HepG2 (cell line): ENCODE measurements around the gene GALNTL6. TPM values are rescaled to one million over a fixed set of nuclear protein-coding genes. Genes with fewer than 3 reads are reported as not detected.

Source experiments
- ATAC-seq: fragments of 200-7000 bp; cut with Tn5 transposase; 3 replicates; pipeline ENCODE4 v1.9.1; 2020; ENCODE audit warnings: mild to moderate bottlenecking, moderate library complexity
- BruUV-seq: library from RNA; stranded (reverse); fragments of 400-500 nt; replicated peaks from 2 replicates; lab custom pipeline; 2021; lab: Mats Ljungman, UMichigan
- CTCF ChIA-PET: fragments of 300-600 bp; formaldehyde crosslinking; extraction: SDS; loops from one replicate; lab custom pipeline; 2021; ENCODE audit warnings: low total read pairs, inconsistent platforms, low intra/inter-chr PET ratio; lab: Yijun Ruan, JAX
- POLR2A ChIA-PET: fragments of 350-600 bp; sonication (Branson Sonifier 250); formaldehyde crosslinking; loops from one replicate; lab custom pipeline; 2020; ENCODE audit warnings: antibody characterized with exemption, inconsistent platforms; lab: Yijun Ruan, JAX
- DNase-seq: peaks from one replicate; pipeline ENCODE4 v3.0.0-alpha.2; 2015; ENCODE audit warnings: low spot score
- FAIRE-seq: peaks from 3 replicates; lab custom pipeline; 2011; peaks lifted over from hg19 to GRCh38; lab: Jason Lieb, UNC
- H2AFZ ChIP-seq: one replicate; pipeline ENCODE4 v1.6.1; 2011; ENCODE audit warnings: low read length, inconsistent platforms
- H3K27ac ChIP-seq: fragments of 300-600 bp; 3 replicates; pipeline ENCODE4 v1.8.0; 2011; ENCODE audit warnings: mixed run types, mild to moderate bottlenecking, mixed read lengths, low read length, inconsistent platforms; ENCODE audit not compliant: insufficient read depth; ENCODE audit errors: extremely low read length
- H3K27me3 ChIP-seq, 2 experiments: fragments of 200-600 bp in 1 of 2; 2 replicates in 1 of 2; 3 replicates in 1 of 2; pipeline versions ENCODE4 v1.6.0 to v1.8.0; 2011; ENCODE audit warnings: low read length in 2 of 2, mild to moderate bottlenecking in 2 of 2, moderate library complexity in 2 of 2, inconsistent platforms in 1 of 2; ENCODE audit not compliant: insufficient read depth in 2 of 2, control insufficient read depth in 1 of 2
- H3K36me3 ChIP-seq, 2 experiments: fragments of 200-600 bp in 1 of 2; replicated peaks in 1 of 2; 2 replicates in 1 of 2; 3 replicates in 1 of 2; pipeline versions ENCODE4 v1.5.1 to v1.8.0; 2011; ENCODE audit warnings: low read length in 2 of 2, inconsistent platforms in 1 of 2; ENCODE audit not compliant: insufficient read depth in 2 of 2, control insufficient read depth in 1 of 2
- H3K4me1 ChIP-seq: 2 replicates; pipeline ENCODE4 v1.5.1; 2012; ENCODE audit warnings: low read length, inconsistent platforms; ENCODE audit not compliant: insufficient read depth
- H3K4me2 ChIP-seq: 2 replicates; pipeline ENCODE4 v1.6.0; 2011; ENCODE audit warnings: low read depth, low read length, inconsistent platforms
- H3K4me3 ChIP-seq, 3 experiments: fragments of 200-600 bp in 1 of 3; sonication (generic), shearing (Covaris generic) in 1 of 3; replicated peaks in 1 of 3; 2 replicates each; pipeline ENCODE4 v1.5.1; 2011 to 2016; ENCODE audit warnings: low read length in 3 of 3, inconsistent platforms in 2 of 3, low read depth in 2 of 3, mild to moderate bottlenecking in 2 of 3, control low read depth in 1 of 3, mixed read lengths in 1 of 3; ENCODE audit not compliant: insufficient read depth in 1 of 3
- H3K79me2 ChIP-seq: one replicate; pipeline ENCODE4 v1.6.1; 2011; ENCODE audit warnings: low read length, inconsistent platforms; ENCODE audit not compliant: insufficient read depth
- H3K9ac ChIP-seq: 2 replicates; pipeline ENCODE4 v1.6.0; 2011; ENCODE audit warnings: mild to moderate bottlenecking, low read depth, low read length, inconsistent platforms; ENCODE audit not compliant: insufficient read depth
- H3K9me3 ChIP-seq: 2 replicates; pipeline ENCODE4 v1.5.1; 2012; ENCODE audit warnings: mild to moderate bottlenecking, low read length
- H4K20me1 ChIP-seq: 2 replicates; pipeline ENCODE4 v1.6.0; 2011; ENCODE audit warnings: inconsistent platforms, mild to moderate bottlenecking, low read length, moderate library complexity; ENCODE audit not compliant: insufficient read depth
- FOXK1 ChIP-seq: sonication (generic); formaldehyde crosslinking; IDR thresholded peaks from 2 replicates; pipeline ENCODE4 v1.4.0; 2020; ENCODE audit warnings: low read depth, missing genetic modification reagents, borderline replicate concordance
- HNRNPLL ChIP-seq: fragments of 200-400 bp; formaldehyde crosslinking; IDR thresholded peaks from 2 replicates; pipeline ENCODE4 v1.6.1; 2017; ENCODE audit warnings: mild to moderate bottlenecking, low read depth, low read length; ENCODE audit not compliant: poor library complexity, severe bottlenecking
- HOXA5 ChIP-seq: sonication (generic); formaldehyde crosslinking; IDR thresholded peaks from 2 replicates; pipeline ENCODE4 v1.4.0; 2020; ENCODE audit warnings: missing genetic modification reagents
- IRF2 ChIP-seq: IDR thresholded peaks from 2 replicates; pipeline ENCODE4 v1.6.1; 2018; ENCODE audit warnings: missing genetic modification reagents, missing compliant biosample characterization
- NFIB ChIP-seq: sonication (generic); formaldehyde crosslinking; IDR thresholded peaks from 2 replicates; pipeline ENCODE4 v1.9.0; 2021; ENCODE audit warnings: missing genetic modification reagents, mild to moderate bottlenecking, borderline replicate concordance
- NFKBIZ ChIP-seq: IDR thresholded peaks from 2 replicates; pipeline ENCODE4 v1.6.1; 2018; ENCODE audit warnings: missing genetic modification reagents, missing compliant biosample characterization
- RXRA ChIP-seq: sonication (generic); formaldehyde crosslinking; IDR thresholded peaks from 2 replicates; pipeline ENCODE4 v1.5.1; 2020; ENCODE audit warnings: missing genetic modification reagents
- SNAPC2 ChIP-seq: sonication (generic); formaldehyde crosslinking; IDR thresholded peaks from 2 replicates; pipeline ENCODE4 v1.8.1; 2022; ENCODE audit warnings: mild to moderate bottlenecking, missing genetic modification reagents
- SOX5 ChIP-seq: IDR thresholded peaks from 2 replicates; pipeline ENCODE4 v1.6.1; 2016; ENCODE audit warnings: borderline replicate concordance
- TMF1 ChIP-seq: sonication (generic); formaldehyde crosslinking; IDR thresholded peaks from 2 replicates; pipeline ENCODE4 v1.8.1; 2022; ENCODE audit warnings: low read depth, missing genetic modification reagents
- ZFP62 ChIP-seq: sonication (generic); formaldehyde crosslinking; IDR thresholded peaks from 2 replicates; pipeline ENCODE4 v1.4.0; 2020; ENCODE audit warnings: missing genetic modification reagents
- ZNF260 ChIP-seq: sonication (generic); formaldehyde crosslinking; IDR thresholded peaks from 2 replicates; pipeline ENCODE4 v1.4.0; 2020; ENCODE audit warnings: missing genetic modification reagents, low read depth, mild to moderate bottlenecking, borderline replicate concordance
- ZNF780A ChIP-seq: sonication (generic); formaldehyde crosslinking; IDR thresholded peaks from 2 replicates; pipeline ENCODE4 v1.8.0; 2022; ENCODE audit warnings: mild to moderate bottlenecking, missing genetic modification reagents, moderate library complexity
- ZNF879 ChIP-seq: sonication (generic); formaldehyde crosslinking; IDR thresholded peaks from 2 replicates; pipeline ENCODE4 v1.8.1; 2023; ENCODE audit warnings: missing genetic modification reagents
- ZNF883 ChIP-seq: sonication (generic); formaldehyde crosslinking; IDR thresholded peaks from 2 replicates; pipeline ENCODE4 v1.5.1; 2020; ENCODE audit warnings: mild to moderate bottlenecking, missing genetic modification reagents; ENCODE audit errors: not compliant biosample characterization
- WGBS: methylation state at CpG from one replicate; pipeline ENCODE4 v1.1.6; 2017; ENCODE audit warnings: low lambda C conversion rate; 5-methylcytosine and 5-hydroxymethylcytosine counted together
- in situ Hi-C: cut with HindIII; loops from 2 replicates; pipeline ENCODE4 v1.10.0; 2017; ENCODE audit warnings: low pct_unique_long_range_greater_than_20kb; ENCODE audit not compliant: extremely low pct_ligation_motif_present
- intact Hi-C: fragments of 100-400 bp; cut with micrococcal nuclease; formaldehyde crosslinking; loops from one replicate; pipeline ENCODE4 v1.10.0; 2022; ENCODE audit not compliant: unreplicated experiment
- polyA plus RNA-seq, 8 experiments: library from polyadenylated mRNA; depleted of rRNA in 3 of 8; stranded (reverse) in 7 of 8; unstranded in 1 of 8; fragments of >200 nt; fragmentation: Illumina TruSeq in 4 of 8; extraction: Trizol in 4 of 8; gene quantifications; 2 replicates each; pipeline versions ENCODE4 v1.2.1 to v1.2.3, GENCODE V29; 2011 to 2016; ENCODE audit warnings: low read depth in 4 of 8, missing spikeins in 1 of 8, mixed read lengths in 1 of 8; ENCODE audit not compliant: insufficient read depth in 1 of 8
- total RNA-seq, 5 experiments: library from RNA; depleted of rRNA; stranded (reverse); fragments of >200 nt; fragmentation: Illumina TruSeq; extraction: Trizol; gene quantifications; 2 replicates each; pipeline ENCODE4 v1.2.3, GENCODE V29; 2016; ENCODE audit warnings: low read depth in 1 of 5
- TF ChIP-seq, protein P1 (sequence below): sonication (generic); formaldehyde crosslinking; IDR thresholded peaks from 2 replicates; pipeline ENCODE4 v1.4.0; 2020; ENCODE audit warnings: missing genetic modification reagents
- TF ChIP-seq, protein P2 (sequence below): sonication (generic); formaldehyde crosslinking; IDR thresholded peaks from 2 replicates; pipeline ENCODE4 v1.8.1; 2023; ENCODE audit warnings: mild to moderate bottlenecking, inconsistent platforms, moderate library complexity, missing genetic modification reagents, borderline replicate concordance
- TF ChIP-seq, protein P3 (sequence below): sonication (generic); formaldehyde crosslinking; IDR thresholded peaks from 2 replicates; pipeline ENCODE4 v1.4.0; 2020; ENCODE audit warnings: mild to moderate bottlenecking, missing genetic modification reagents
- TF ChIP-seq, protein P4 (sequence below): sonication (generic); formaldehyde crosslinking; IDR thresholded peaks from 2 replicates; pipeline ENCODE4 v1.4.0; 2020; ENCODE audit warnings: missing genetic modification reagents

The GALNTL6 gene
- total and polyA plus RNA-seq, 2 of the 13 experiments (the other 11 are each of a cell fraction or from before 2014, with no cell fraction given) = not detected

DNA sequence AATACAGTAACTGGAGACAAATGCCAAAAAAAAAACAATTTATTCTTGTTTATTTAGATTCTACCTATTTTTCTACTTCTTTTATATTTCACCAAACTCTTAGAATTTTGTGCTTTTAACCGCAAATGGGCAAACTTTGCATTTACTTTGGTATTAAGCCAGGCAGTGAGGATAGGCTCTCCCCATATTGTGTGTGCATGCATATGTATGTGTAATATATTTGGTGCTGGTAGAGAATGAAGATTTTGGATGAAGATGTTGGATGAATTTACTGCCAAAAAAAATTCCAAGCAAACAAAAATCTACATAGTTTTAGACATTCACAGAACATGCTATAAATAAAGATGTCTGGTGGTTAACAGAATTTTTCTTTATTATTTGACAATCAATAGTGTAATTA lies 30.3 kb downstream of the GALNTL6 start:
- Histone ChIP-seq H3K79me2 (no peaks in the 10 kb centered on the region), H3K4me1 (no peaks in the 10 kb centered on the region), H3K27me3 (no peaks in the 10 kb centered on the region; a peak in 1 of 5 replicates), H3K9me3 (no peaks in the 10 kb centered on the region), H3K9ac (no peak overlapping the region), H3K4me3 (no peak overlapping the region), H3K36me3 (no peaks in the 10 kb centered on the region), H4K20me1 (no peaks in the 10 kb centered on the region), H2AFZ (no peak overlapping the region), H3K4me2 (no peak overlapping the region), H3K27ac (no peak overlapping the region)
- in situ Hi-C loops = loop anchor here (10.0 to 25.0 kb wide), 2 partner anchors 369 to 981 kb away; no protein-coding TSS in a partner anchor
- FAIRE-seq = no peak
- WGBS = 4% methylated on average over 1 of the region's 1 CpG
- no peak for DNase-seq
- BruUV-seq = no TSS peak
- POLR2A ChIA-PET = no interaction called here
- ATAC-seq = no peak
- TF ChIP-seq ZFP62 (no peak), ZNF260 (CRISPR knock-in tag) (no peak), RXRA (CRISPR knock-in tag) (no peak), TMF1 (no peak), IRF2 (CRISPR knock-in tag) (no peak), SOX5 (no peak), SNAPC2 (CRISPR knock-in tag) (no peak), ZNF883 (CRISPR knock-in tag) (no peak), ZNF780A (CRISPR knock-in tag) (no peak), NFIB (CRISPR knock-in tag) (no peak), ZNF879 (no peak), FOXK1 (CRISPR knock-in tag) (no peak), NFKBIZ (no peak), HOXA5 (CRISPR knock-in tag) (no peak), HNRNPLL (no peak)
- TF ChIP-seq, protein P1, sequence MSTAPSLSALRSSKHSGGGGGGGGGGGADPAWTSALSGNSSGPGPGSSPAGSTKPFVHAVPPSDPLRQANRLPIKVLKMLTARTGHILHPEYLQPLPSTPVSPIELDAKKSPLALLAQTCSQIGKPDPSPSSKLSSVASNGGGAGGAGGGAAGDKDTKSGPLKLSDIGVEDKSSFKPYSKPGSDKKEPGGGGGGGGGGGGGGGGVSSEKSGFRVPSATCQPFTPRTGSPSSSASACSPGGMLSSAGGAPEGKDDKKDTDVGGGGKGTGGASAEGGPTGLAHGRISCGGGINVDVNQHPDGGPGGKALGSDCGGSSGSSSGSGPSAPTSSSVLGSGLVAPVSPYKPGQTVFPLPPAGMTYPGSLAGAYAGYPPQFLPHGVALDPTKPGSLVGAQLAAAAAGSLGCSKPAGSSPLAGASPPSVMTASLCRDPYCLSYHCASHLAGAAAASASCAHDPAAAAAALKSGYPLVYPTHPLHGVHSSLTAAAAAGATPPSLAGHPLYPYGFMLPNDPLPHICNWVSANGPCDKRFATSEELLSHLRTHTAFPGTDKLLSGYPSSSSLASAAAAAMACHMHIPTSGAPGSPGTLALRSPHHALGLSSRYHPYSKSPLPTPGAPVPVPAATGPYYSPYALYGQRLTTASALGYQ (CRISPR knock-in tag) = no peak
- TF ChIP-seq, protein P2, sequence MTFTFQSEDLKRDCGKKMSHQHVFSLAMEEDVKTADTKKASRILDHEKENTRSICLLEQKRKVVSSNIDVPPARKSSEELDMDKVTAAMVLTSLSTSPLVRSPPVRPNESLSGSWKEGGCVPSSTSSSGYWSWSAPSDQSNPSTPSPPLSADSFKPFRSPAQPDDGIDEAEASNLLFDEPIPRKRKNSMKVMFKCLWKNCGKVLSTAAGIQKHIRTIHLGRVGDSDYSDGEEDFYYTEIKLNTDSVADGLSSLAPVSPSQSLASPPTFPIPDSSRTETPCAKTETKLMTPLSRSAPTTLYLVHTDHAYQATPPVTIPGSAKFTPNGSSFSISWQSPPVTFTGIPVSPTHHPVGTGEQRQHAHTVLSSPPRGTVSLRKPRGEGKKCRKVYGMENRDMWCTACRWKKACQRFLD (CRISPR knock-in tag) = no peak
- TF ChIP-seq, protein P3, sequence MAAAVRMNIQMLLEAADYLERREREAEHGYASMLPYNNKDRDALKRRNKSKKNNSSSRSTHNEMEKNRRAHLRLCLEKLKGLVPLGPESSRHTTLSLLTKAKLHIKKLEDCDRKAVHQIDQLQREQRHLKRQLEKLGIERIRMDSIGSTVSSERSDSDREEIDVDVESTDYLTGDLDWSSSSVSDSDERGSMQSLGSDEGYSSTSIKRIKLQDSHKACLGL (CRISPR knock-in tag) = no peak
- TF ChIP-seq, protein P4, sequence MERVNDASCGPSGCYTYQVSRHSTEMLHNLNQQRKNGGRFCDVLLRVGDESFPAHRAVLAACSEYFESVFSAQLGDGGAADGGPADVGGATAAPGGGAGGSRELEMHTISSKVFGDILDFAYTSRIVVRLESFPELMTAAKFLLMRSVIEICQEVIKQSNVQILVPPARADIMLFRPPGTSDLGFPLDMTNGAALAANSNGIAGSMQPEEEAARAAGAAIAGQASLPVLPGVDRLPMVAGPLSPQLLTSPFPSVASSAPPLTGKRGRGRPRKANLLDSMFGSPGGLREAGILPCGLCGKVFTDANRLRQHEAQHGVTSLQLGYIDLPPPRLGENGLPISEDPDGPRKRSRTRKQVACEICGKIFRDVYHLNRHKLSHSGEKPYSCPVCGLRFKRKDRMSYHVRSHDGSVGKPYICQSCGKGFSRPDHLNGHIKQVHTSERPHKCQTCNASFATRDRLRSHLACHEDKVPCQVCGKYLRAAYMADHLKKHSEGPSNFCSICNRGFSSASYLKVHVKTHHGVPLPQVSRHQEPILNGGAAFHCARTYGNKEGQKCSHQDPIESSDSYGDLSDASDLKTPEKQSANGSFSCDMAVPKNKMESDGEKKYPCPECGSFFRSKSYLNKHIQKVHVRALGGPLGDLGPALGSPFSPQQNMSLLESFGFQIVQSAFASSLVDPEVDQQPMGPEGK (CRISPR knock-in tag) = no peak
- CTCF ChIA-PET = no interaction called here
- intact Hi-C loops = no loop called here
